Skeletal muscle tissue (tissue), 4 donors: Measurements from ENCODE around the gene LRCH1. TPM values are rescaled to one million over a fixed set of nuclear protein-coding genes. Genes with fewer than 3 reads are reported as not detected.

ENCODE experiments used
- H3K27ac ChIP-seq: one replicate; pipeline ENCODE4 v1.7.0; 2013; ENCODE audit warnings: mild to moderate bottlenecking, low read depth, low read length, inconsistent platforms
- H3K27me3 ChIP-seq, 3 donors: one replicate each; pipeline ENCODE4 v1.7.0; 2013; ENCODE audit warnings: low read length in 3 of 3; ENCODE audit not compliant: control insufficient read depth in 3 of 3, insufficient read depth in 3 of 3
- H3K36me3 ChIP-seq, 3 donors: one replicate each; pipeline ENCODE4 v1.7.0; 2013; ENCODE audit warnings: low read length in 3 of 3; ENCODE audit not compliant: control insufficient read depth in 3 of 3, insufficient read depth in 3 of 3
- H3K4me1 ChIP-seq, 3 donors: one replicate each; pipeline ENCODE4 v1.7.0; 2013; ENCODE audit warnings: low read length in 3 of 3, mild to moderate bottlenecking in 3 of 3; ENCODE audit not compliant: control insufficient read depth in 3 of 3, insufficient read depth in 3 of 3
- H3K4me3 ChIP-seq, 3 donors: one replicate each; pipeline ENCODE4 v1.7.0; 2013; ENCODE audit warnings: low read length in 3 of 3
- H3K9ac ChIP-seq, 3 donors: one replicate each; pipeline ENCODE4 v1.7.0; 2013; ENCODE audit warnings: low read length in 3 of 3, mild to moderate bottlenecking in 3 of 3, moderate library complexity in 2 of 3, low read depth in 1 of 3
- H3K9me3 ChIP-seq, 3 donors: one replicate each; pipeline ENCODE4 v1.7.0; 2013; ENCODE audit warnings: low read length in 3 of 3; ENCODE audit not compliant: control insufficient read depth in 3 of 3
- total RNA-seq: library from RNA; depleted of rRNA; stranded (reverse); fragments of >200 nt; gene quantifications from one replicate; pipeline ENCODE4 v1.2.3, GENCODE V29; 2014
- donor health status: Osteomylitis.

LRCH1 gene
- total RNA-seq, 1 donor from 2014 or later, result 17.7 TPM

DNA sequence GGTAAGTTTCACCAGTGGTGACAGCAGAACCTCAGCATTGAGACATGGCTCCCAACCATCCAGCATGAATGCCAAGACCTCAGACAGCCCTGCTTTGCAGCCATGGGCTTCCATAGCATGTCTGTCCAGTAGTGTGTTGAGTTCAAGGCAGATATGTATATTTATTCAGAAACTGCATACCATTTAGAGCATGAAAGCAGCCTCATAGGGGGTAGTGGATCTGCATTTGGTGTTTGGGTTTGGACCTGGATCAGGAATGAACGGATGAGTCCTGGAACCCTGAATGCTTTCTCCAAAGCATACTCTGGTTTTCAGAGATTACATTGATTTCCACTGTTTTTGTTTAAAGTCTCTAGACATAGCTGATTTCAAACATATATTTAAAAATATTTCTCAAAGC is 129.7 kb downstream of the LRCH1 start:
- Histone ChIP-seq H3K4me1 (peaks cover 4 to 11% (median 5%) of the 10 kb centered on the region in 3 donors), H3K4me3 (no peak overlapping the region), H3K9me3 (no peaks in the 10 kb centered on the region), H3K27ac (no peak overlapping the region), H3K9ac (no peak overlapping the region), H3K36me3 (no peaks in the 10 kb centered on the region), H3K27me3 (no peaks in the 10 kb centered on the region)

DNA sequence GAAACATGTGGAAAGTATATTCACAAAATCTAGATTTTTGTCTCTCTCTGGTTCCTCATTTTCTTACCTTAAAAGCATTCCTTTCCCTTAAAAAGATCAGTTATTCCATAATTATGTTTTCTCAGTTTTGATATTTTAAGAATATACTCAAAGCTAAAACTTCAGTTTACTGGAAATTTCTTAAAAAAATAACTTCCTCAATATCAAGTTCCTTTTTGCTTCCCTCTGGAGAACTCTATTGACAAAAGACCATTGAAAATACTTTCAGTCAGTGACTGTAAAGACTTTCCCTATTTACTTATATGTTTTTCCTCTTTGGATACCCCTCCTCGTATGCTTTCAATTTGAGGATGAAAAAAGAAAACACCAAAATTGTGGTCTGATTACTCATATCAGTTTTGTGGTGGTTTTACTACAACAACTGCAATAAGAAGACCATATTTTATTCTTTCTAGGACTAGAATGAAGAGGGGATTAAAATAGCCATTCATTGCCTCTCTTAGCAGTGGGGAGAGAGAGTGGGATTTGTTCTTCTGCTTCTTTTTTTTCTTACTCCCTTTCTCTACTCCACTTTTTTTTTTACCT is 130.8 kb downstream of the LRCH1 start:
- H3K4me3 ChIP-seq, result no peak overlapping the region
- H3K36me3 ChIP-seq, result no peaks in the 10 kb centered on the region
- no peak overlapping the region for H3K9ac ChIP-seq
- H3K27ac ChIP-seq, result no peak overlapping the region
- H3K9me3 ChIP-seq, result no peaks in the 10 kb centered on the region
- no peaks in the 10 kb centered on the region for H3K27me3 ChIP-seq
- peaks cover 4 to 11% (median 5%) of the 10 kb centered on the region in 3 donors for H3K4me1 ChIP-seq

DNA sequence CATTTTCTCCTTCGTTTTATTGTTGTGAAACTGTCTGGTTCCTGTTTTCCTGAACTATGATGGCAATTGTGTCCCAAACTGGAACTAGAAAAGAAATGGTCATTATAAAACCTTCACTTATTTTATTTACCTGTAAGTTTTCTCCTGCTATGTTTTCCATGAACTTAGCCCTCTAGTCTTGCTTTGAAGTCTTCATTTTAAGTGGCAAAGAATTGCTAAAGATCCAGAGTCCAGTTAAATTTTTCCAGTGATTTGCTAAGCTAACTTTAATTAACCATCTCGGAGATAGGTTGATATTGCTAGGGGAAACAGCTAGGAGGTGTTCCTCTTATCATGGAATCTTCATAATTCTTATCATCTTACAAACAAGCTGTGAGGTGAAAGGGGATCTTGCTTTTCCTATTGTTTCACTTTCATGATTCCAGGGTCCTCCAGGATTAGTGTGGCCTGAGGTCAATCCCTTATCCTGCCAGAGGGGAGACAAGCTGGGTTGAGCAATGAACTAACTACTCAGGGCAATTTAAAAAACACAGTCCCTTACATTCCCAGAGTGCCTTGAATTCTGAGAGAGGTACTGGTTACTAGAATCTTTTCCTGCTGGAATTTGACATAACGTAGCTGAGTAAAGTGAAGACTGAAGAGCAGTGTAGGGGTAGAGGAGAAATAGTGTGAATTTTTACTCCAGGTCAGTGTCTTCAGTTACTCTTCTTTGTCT is 131.5 kb downstream of the LRCH1 start:
- no peak overlapping the region for H3K4me3 ChIP-seq
- H3K27ac ChIP-seq, result no peak overlapping the region
- H3K9me3 ChIP-seq, result no peaks in the 10 kb centered on the region
- H3K4me1 ChIP-seq, result peaks cover 4 to 7% (median 5%) of the 10 kb centered on the region in 3 donors
- H3K9ac ChIP-seq, result no peak overlapping the region
- no peaks in the 10 kb centered on the region for H3K27me3 ChIP-seq
- H3K36me3 ChIP-seq, result no peaks in the 10 kb centered on the region

DNA sequence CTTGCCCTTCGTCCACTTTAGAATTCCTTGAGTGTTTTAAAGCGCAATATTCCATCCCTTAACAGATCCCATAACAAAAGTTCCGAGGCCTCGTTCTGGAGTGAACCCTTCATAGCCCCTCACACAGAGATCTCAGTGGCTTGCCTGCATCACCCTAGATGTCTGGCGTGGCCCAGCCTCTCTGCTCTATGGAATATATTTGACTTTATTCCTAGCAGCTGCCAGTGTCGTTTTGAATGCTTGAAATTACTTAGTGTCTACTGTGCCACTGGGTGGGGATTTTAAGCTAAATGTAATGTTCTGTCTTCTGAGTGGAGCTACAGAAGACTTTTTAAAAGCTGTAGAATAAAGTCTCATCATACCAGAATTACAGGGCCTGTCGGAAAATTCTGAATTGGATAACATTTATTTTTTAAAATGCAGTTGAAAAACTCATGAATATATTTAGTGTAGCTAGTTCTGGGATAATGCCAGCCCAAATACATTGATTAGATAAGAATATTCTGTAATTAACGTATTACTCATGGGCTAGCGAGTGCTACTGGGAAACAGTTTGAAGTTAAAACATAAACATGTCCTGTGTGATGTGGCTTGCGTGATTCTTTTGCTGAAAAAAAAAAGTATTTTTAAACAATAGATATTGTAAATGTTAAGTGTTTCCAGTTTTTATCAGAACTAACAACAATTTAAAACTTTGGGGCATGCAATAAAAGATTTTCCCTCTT is 132.2 kb downstream of the LRCH1 start:
- no peak overlapping the region for H3K4me3 ChIP-seq
- no peak overlapping the region for H3K9ac ChIP-seq
- no peaks in the 10 kb centered on the region for H3K27me3 ChIP-seq
- no peak overlapping the region for H3K27ac ChIP-seq
- H3K4me1 ChIP-seq, result peaks cover 3 to 5% (median 3%) of the 10 kb centered on the region in 3 donors
- H3K9me3 ChIP-seq, result no peaks in the 10 kb centered on the region
- no peaks in the 10 kb centered on the region for H3K36me3 ChIP-seq

DNA sequence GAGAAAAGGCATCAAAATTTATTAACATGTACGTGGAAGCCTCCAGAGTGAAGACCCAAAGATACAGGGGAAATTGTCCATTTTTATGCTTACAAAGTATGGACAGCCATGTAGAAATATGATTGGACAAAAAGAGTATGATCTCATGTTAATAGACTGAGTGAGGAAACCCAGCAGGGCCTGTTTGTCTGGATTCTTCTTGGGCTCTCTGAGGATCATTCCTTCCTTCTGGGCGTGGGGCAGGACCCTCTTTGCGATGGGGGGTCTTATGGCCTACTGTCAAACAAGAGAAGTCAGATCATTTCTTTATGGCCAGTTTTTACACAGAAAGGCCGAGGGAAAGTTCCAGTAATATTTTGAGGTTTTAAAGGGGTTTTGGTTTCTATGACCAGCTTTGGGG is 133.2 kb downstream of the LRCH1 start:
- Histone ChIP-seq H3K27ac (no peak overlapping the region), H3K4me1 (no peaks in the 10 kb centered on the region)

DNA sequence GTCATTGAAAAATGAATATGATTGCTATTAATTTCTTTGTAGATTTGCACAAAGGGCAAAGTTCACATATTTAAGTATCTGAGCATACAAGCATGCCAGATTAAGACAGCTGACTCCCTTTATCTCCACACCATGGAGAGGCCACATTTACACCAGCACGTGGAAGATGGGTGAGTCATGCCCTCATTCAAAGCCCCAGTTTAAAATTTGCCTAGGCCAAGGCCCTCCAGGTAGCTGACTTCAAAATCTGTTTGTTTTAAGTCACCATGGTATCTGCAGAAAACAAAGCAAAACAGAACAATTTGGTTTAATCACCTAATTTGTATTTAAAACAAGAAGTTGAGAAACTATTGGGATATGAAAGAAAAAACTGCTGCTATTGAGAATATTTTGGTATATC is 134.8 kb downstream of the LRCH1 start:
- no peak overlapping the region for H3K4me3 ChIP-seq
- no peaks in the 10 kb centered on the region for H3K9me3 ChIP-seq
- H3K4me1 ChIP-seq, result no peaks in the 10 kb centered on the region
- no peaks in the 10 kb centered on the region for H3K36me3 ChIP-seq
- H3K27ac ChIP-seq, result no peak overlapping the region
- no peaks in the 10 kb centered on the region for H3K27me3 ChIP-seq
- H3K9ac ChIP-seq, result no peak overlapping the region

More for the DNA sequence above, 133.2 kb downstream of the LRCH1 start:
- H3K4me3 ChIP-seq, result no peak overlapping the region
- H3K27me3 ChIP-seq, result no peaks in the 10 kb centered on the region
- no peak overlapping the region for H3K9ac ChIP-seq
- H3K36me3 ChIP-seq, result no peaks in the 10 kb centered on the region
- H3K9me3 ChIP-seq, result no peaks in the 10 kb centered on the region

DNA sequence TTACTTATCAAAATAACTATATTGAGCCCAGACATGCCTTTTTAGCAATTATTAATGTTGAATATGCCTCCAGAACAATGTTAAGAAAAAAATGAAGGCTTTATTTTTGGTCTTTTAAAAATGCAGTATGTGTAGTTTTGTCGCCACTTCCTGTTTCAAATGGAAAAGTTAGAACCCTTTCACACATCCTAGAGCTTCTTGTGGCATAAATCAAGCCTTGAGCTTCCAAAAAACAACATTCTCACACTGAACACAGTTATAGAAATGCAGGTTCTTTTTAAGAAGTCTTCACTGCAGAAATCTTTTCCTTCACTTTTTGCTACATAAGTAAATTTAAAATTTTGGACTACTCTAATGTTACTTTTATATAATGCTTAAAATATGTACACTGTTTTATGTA is 135.3 kb downstream of the LRCH1 start:
- Histone ChIP-seq H3K9me3 (no peaks in the 10 kb centered on the region), H3K4me3 (no peak overlapping the region), H3K9ac (no peak overlapping the region), H3K27me3 (no peaks in the 10 kb centered on the region), H3K36me3 (peaks cover 0 to 1% (median 0%) of the 10 kb centered on the region in 3 donors), H3K4me1 (no peaks in the 10 kb centered on the region), H3K27ac (no peak overlapping the region)

DNA sequence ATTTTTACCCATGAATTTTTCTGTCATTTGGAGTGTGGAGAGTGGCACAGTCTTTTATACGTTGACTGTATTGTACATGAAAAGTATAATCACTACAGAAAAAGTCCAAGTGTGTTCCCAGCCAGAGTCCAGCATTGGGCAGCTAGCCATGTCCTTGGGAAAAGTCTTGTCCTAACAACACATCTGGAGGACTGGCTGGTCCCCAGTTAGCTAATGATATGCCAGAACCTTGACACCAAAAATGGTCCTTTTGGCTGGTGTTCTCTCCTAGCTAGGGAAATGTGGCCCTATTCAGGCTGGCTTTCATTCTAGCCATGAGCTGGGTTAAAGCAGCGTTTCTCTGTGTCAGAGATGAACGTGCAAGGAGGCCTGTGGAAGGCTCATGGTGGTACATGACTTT is 145.0 kb downstream of the LRCH1 start:
- no peaks in the 10 kb centered on the region for H3K9me3 ChIP-seq
- H3K36me3 ChIP-seq, result peaks cover 0 to 26% (median 8%) of the 10 kb centered on the region in 3 donors
- H3K27me3 ChIP-seq, result no peaks in the 10 kb centered on the region
- H3K27ac ChIP-seq, result no peak overlapping the region
- H3K4me1 ChIP-seq, result no peaks in the 10 kb centered on the region
- H3K4me3 ChIP-seq, result no peak overlapping the region
- no peak overlapping the region for H3K9ac ChIP-seq

DNA sequence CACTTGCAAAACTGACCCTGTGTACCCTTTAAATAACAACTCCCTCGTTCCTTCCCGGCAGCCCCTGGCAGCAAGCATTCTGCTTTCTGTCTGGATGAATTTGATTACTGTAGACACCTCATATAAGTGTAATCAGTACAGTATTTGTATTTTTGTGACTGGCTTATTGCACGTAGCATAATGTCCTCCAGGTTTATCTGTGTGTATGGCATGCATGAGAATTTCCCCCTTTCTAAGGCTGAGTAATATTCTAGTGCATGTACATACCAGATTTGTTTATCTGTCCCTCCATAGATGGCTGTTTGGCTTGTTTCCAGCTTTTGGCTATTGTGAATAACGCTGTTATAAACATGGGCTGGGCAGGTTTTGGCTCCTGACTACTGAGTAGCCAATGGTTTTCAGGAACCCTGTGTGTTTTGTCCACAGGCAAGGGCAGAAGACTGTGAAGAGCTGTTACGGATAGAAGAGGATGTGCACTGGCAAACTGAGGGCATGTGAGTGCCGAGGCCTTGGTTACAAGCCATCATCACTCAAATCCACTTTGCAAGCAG is 146.0 kb downstream of the LRCH1 start:
- Histone ChIP-seq H3K9ac (no peak overlapping the region), H3K36me3 (peaks cover 0 to 23% (median 8%) of the 10 kb centered on the region in 3 donors)

DNA sequence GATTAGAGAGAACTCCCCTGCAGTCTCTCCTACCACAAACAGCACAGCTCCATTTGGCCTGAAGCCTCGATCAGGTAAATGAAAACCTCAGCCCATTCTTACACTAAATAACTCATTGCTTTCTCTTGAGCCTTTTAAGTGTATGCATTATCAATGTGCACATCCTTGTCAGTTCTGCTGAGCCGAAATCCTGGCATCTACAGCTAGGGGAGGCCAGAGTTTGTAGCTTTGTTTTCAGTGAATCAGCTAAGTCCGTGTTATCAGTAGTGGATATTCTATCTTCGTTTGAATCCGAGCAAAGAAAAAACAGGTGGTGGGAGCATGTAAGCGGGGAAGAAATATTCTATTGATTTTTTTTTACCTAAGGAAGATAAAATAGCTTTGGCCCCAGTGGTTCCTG is 159.6 kb downstream of the LRCH1 start:
- peaks cover 2 to 39% (median 13%) of the 10 kb centered on the region in 3 donors for H3K36me3 ChIP-seq
- no peaks in the 10 kb centered on the region for H3K4me1 ChIP-seq
- H3K9ac ChIP-seq, result no peak overlapping the region
- no peak overlapping the region for H3K4me3 ChIP-seq
- no peaks in the 10 kb centered on the region for H3K27me3 ChIP-seq
- no peaks in the 10 kb centered on the region for H3K9me3 ChIP-seq
- H3K27ac ChIP-seq, result no peak overlapping the region

More for the DNA sequence above, 146.0 kb downstream of the LRCH1 start:
- no peaks in the 10 kb centered on the region for H3K4me1 ChIP-seq
- H3K9me3 ChIP-seq, result no peaks in the 10 kb centered on the region
- no peak overlapping the region for H3K4me3 ChIP-seq
- H3K27me3 ChIP-seq, result no peaks in the 10 kb centered on the region
- no peak overlapping the region for H3K27ac ChIP-seq
